Effector CD8-positive, alpha-beta T cell (primary cell): ENCODE results near the gene STH.

Source experiments
- DNase-seq: peaks from one replicate; lab custom pipeline; 2025; lab: John Stamatoyannopoulos, UW

The STH gene

GRCh38 chr17:46046957-46047356, 47.9 kb downstream of the STH start:
- DNase-seq: no peak

DNA sequence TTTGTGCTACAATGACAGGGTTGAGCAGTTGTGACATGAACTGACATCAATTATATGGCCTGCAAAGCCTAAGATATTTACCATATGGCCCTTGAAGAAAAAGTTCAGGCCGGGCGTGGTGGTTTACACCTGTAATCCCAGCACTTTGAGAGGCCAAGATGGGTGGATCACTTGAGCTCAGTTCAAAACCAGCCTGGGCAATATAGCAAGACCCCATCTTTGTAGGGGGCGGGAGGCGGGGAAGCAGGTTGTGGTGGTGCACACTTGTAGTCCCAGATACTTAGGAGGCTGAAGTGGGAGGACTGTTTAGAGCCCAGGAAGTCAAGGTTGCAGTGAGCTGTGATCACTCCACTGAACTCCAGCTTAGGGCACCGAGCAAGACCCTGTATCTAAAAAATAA, 48.3 kb downstream of the STH start:
- DNase-seq: no peak

DNA sequence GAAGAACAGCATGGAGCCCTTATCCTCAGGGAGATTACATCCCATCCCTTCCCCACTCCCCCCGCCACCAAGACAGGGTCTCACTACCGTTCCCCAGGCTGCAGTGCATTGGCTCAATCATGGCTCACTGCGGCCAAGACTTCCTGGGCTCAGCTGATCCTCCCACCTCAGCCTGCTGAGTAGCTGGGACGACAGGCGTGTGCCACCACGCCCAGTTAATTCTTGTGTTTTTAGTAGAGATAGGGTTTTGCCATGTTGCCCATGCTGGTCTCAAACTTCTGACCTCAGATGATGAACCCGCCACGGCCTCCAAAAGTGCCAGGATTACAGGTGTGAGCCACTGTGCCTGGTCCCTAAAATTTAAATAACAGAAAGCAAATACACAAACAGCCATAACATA, 48.8 kb downstream of the STH start:
- no peak for DNase-seq
